ENCODE measurements around the gene PPIL1.
"Not testable (repeated sequence)": the region's sequence is repeated elsewhere in the genome, so short reads cannot be mapped to it uniquely, and the experiment has no call there.

The PPIL1 gene

GRCh38 chr6:36874443-36875249, at the start of gene PPIL1:
PPIL1 (minus strand) TSS chr6:36874803; CDS start chr6:36874772, 31 bp downstream.
- peak; percentile 64 for DNase-seq

DNA sequence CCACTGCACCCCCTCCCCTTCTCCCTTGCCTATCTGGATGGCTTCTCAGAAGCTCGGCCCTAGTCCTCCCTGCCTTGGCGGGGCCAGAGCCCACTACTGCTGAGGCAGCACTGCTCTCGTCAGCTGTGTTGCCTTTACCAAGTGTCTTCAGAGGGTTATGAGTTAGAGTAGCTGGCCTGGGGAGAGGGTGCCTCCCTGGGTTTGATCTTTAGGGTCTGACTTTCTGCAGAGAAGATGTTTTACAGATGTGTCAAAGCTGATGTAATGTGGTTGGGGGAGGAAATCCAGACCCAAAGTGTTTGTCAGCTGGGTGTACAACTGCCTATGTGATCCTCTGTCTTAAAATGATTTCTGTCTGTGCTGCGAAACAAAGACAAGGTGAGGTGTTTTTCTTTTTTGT, 49.5 kb upstream of the PPIL1 start:
- DNase-seq = no peak

DNA sequence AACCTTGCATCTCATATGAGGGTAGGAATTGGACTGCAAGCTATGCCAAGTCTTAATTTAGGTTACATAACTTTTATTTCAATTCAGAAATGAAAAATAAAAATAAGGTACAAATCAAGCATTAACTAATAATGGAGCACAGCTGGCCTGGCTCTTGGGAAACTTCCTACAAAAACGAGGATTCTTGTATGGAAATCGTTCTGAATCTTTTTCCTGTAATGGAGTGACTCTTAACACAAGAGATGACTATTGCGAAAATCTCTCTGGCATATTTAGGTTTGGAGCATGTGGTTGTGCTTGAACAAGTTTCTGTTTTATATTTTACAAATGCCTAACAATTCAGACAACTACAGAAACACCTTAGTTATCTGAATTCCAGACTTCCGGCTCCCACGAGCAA, 45.9 kb upstream of the PPIL1 start:
- no peak for DNase-seq

GRCh38 chr6:36920049-36920448, 45.4 kb upstream of the PPIL1 start:
- DNase-seq = no peak

GRCh38 chr6:36917541-36918193, 43.1 kb upstream of the PPIL1 start:
- DNase-seq = no peak

DNA sequence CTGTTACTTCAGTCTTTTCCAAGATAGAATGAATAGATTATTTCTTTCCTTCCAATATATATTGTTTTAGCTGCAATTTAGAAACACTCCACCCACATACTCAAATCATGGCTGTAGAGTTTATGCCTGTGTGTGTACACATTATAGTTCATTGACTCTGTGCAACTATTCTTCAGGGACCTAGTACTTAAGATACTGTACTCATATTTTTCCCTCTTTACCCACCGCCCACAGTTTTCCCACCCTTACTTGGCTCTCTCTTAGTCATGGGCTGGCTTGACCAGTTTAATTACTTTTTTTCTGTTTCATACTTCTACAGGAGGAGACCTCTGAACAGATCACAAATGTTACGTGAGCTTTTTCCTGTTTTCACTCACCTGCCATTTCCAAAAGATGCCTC, 41.5 kb upstream of the PPIL1 start:
- no peak for DNase-seq

GRCh38 chr6:36915599-36915998, 41.0 kb upstream of the PPIL1 start:
- DNase-seq = no peak

DNA sequence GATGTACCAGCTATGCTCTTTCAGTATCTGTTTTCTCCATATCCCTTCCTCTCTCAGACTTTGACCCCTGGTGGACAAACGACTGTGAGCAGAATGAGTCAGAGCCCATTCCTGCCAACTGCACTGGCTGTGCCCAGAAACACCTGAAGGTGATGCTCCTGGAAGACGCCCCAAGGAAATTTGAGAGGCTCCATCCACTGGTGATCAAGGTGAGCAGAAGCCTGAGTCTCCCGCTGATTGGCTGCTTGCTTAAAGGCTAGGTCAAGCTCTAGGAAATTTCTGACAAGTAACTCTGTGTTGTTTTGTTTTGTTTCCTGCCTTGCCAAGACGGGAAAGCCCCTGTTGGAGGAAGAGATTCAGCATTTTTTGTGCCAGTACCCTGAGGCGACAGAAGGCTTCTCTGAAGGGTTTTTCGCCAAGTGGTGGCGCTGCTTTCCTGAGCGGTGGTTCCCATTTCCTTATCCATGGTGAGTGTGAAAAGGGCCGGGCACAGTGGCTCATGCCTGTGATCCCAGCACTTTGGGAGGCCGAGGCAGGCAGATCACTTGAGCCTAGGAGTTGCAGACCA, 39.7 kb upstream of the PPIL1 start:
- DNase-seq = no peak

GRCh38 chr6:36913082-36913481, 38.5 kb upstream of the PPIL1 start:
- DNase-seq = no peak

- no peak for DNase-seq
Observed at GRCh38 chr6:36912586-36912985, 38.0 kb upstream of the PPIL1 start.

DNA sequence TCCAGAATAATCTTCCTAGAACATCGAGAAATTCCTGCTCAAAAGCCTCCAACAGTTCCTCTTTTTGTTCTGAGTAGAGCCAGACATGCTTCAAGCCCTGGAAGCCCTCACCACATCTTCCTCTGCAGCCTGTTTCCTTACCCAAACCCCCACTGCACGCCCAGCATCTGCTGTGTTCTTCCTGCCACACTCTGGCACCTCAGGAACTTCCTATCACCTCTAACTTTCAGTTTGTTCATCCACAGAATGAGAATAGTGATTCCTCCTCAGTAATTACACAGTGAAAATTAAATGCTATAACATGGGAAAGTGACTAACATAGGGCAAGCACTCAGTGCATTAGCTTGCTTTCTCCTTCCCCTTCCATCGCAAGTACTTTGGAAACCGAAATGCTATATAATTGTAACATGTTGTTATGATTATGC, 37.4 kb upstream of the PPIL1 start:
- DNase-seq = no peak

- no peak for DNase-seq
Observed at GRCh38 chr6:36908747-36909146, 34.1 kb upstream of the PPIL1 start.

- no peak for DNase-seq
Observed at GRCh38 chr6:36907781-36908180, 33.2 kb upstream of the PPIL1 start.

DNA sequence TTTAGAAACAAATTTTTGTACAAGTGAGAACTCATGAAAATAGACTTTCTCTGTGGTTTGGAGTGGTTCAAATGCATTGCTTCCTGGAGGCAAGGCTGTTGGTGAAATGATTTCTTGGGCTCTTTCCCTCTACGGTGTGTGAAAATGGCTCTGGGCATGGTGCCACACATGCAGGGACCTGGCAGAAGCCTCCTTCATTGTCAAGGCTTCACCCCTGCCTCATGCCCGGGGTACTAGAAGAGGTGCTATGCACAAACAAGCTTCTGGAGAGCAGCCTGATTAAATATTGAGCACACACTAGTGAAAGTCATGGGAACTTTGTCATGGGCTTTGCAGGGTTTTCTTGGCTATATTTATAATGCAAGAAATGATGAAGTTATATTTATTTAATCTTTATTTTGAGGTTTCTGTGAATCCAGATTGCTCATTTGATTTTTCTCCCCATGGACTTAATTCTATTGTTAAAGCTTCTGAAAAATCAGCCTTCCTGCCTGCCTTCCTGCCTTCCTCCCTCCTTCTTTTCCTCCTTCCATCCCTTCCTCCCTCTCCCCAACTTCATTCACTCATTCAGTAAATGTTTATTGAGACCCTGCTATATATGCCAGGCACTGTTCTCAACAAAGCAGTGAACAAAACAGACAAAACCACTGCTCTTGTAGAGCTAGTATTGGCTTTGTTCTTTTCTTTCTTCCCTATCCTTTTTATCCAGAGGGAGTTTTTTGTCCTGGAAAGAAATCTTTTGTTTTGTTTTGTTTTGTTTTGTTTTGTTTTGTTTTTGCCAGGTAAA, 32.1 kb upstream of the PPIL1 start:
- no peak for DNase-seq

DNA sequence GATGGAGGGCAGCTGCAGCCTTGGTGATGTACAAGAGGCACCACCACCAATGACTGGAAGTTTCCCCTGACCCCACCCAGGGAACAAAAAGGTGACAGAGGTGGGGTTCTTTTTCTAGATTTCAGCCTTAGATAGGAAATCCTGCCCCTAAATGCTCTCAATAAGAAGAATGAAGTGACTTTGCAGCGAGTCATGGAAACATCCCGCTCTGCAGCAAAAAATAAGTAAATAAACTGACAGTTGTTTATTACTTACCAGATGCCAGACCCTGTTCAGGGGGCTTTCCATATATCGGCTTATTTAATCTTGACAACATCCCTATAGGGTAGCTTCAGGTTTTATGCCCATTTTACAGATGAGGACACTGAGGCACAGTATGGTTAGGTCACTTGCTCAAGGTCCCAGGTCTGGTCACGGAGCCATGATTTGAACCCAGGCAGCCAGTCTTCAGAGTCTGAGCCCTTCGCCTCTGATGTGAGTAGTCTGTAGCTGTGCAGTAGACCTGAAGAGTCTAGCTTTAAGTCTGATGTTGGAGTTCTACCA, 30.3 kb upstream of the PPIL1 start:
- no peak for DNase-seq

- no peak for DNase-seq
Observed at GRCh38 chr6:36904114-36904513, 29.5 kb upstream of the PPIL1 start.

DNA sequence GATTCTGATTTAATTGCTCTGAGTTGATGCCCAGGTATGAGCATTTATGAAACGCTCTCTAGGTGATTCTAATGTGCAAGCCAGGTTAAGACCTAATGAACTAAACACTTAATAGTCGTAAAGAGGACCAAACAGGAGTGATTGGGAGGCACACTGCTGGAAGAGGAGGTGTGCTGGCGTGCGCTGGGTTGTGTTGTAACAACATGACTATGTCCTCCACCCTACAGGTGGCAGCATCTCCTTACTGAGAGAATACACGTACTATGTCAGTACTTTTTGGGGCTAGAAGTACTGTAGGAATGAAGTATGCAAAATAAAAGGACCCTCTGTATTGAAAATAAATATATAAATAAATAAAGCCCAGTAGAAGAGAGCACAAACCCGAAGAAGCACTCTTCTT, 23.0 kb upstream of the PPIL1 start:
- DNase-seq = no peak

- no peak for DNase-seq
Observed at GRCh38 chr6:36893976-36894932, 19.7 kb upstream of the PPIL1 start.

DNA sequence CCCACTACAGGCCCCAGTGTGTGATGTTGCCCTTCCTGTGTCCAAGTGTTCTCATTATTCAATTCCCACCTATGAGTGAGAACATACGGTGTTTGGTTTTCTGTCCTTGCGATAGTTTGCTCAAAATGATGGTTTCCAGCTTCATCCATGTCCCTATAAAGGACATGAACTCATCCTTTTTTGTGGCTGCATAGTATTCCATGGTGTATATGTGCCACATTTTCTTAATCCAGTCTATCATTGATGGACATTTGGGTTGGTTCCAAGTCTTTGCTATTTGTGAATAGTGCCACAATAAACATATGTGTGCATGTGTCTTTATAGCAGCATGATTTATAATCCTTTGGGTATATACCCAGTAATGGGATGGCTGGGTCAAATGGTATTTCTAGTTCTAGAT, 16.6 kb upstream of the PPIL1 start:
- not testable (repeated sequence) for DNase-seq

- DNase-seq = no peak
Observed at GRCh38 chr6:36890112-36890663, 15.6 kb upstream of the PPIL1 start.

DNA sequence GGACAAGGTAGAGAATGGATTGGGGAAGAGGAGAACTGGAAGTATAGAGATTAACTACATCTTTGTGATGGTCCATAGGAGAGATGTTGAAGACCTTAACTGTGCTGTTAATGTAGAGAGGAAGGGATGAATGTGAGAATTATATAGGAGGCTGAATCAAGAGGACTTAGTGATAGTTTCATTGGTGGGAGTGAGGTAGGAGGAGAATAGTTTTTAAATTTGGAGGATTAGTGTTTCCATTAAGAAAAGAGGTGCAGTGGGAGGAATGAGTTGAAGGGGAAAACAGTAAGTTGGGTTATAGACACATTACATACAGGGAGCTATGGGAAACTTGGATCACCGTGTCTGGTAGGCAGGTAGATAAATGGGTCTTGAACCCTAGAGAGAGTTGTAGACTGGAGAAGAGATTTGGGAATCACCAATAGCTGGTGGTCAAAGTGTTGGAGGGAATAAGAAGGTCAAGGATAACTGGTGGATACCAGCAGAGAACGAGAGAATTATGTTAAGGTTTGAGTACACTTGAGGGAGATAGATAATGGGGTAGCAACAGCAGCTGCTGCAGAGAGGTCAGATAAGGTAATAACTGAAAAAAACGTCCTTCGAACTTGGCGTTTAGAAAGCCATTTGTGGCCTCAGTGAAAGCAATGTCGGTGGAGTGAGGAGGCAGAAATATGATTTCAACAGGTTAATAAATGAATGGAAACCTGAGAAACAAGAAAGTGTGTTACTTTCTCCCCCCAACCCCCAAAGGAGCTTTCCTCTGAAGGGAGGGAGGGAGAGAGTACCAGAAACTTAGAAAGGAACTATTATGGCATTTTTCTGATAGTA, 14.3 kb upstream of the PPIL1 start:
- DNase-seq = no peak
